ENCODE results near the gene PAGR1. TPM values are rescaled to one million over a fixed set of nuclear protein-coding genes. Genes with fewer than 3 reads are reported as not detected.

Gene PAGR1
- total RNA-seq, 2 donors from 2014 or later, result 26.8 to 26.9 TPM

Other genes starting within 250 kb of the PAGR1 start
- gene SPN, start 152.9 kb upstream of the PAGR1 start, total RNA-seq, result 100 to 1,000 TPM; 137 to 173 TPM
- 1 to 10 TPM; 3.2 to 4.3 TPM for gene QPRT, start 137.0 kb upstream of the PAGR1 start, total RNA-seq
- gene C16orf54, start 70.2 kb upstream of the PAGR1 start, total RNA-seq, result 10 to 100 TPM; 15.9 to 23.5 TPM
- not detected for gene ZG16, start 37.9 kb upstream of the PAGR1 start, total RNA-seq
- gene KIF22, start 25.4 kb upstream of the PAGR1 start, total RNA-seq, result 100 to 1,000 TPM; 122 to 139 TPM
- 100 to 1,000 TPM; 239 to 288 TPM for gene MAZ, start 9.6 kb upstream of the PAGR1 start, total RNA-seq
- gene PRRT2, start 4.0 kb upstream of the PAGR1 start, total RNA-seq, result 1 to 10 TPM; 1.2 to 9.1 TPM
- gene MVP, start 4.3 kb downstream of the PAGR1 start, total RNA-seq, result 100 to 1,000 TPM; 101 to 133 TPM
- gene CDIPT, start 47.1 kb downstream of the PAGR1 start, total RNA-seq, result 10 to 100 TPM; 36.1 to 45.9 TPM
- gene SEZ6L2, start 83.4 kb downstream of the PAGR1 start, total RNA-seq, result under 1 TPM in 1 of 2 donors, not detected in 1; 0.56 TPM
- gene ASPHD1, start 84.3 kb downstream of the PAGR1 start, total RNA-seq, result 1 to 10 TPM; 3.1 to 3.5 TPM
- gene KCTD13, start 110.1 kb downstream of the PAGR1 start, total RNA-seq, result 10 to 100 TPM; 31.9 to 36.0 TPM
- 10 to 100 TPM; 55.2 to 70.8 TPM for gene TMEM219, start 145.9 kb downstream of the PAGR1 start, total RNA-seq
- gene TAOK2, start 157.7 kb downstream of the PAGR1 start, total RNA-seq, result 10 to 100 TPM; 34.9 to 44.0 TPM
- gene HIRIP3, start 179.5 kb downstream of the PAGR1 start, total RNA-seq, result 10 to 100 TPM; 23.9 to 34.1 TPM
- 100 to 1,000 TPM in 1 of 2 donors, 10 to 100 TPM in 1; 77.9 to 116 TPM for gene INO80E, start 180.1 kb downstream of the PAGR1 start, total RNA-seq
- gene DOC2A, start 194.9 kb downstream of the PAGR1 start, total RNA-seq, result 1 to 10 TPM in 1 of 2 donors, under 1 TPM in 1; 0.19 to 1.0 TPM
- not detected for gene C16orf92, start 207.0 kb downstream of the PAGR1 start, total RNA-seq
- 1 to 10 TPM; 1.9 to 7.4 TPM for gene TLCD3B, start 215.1 kb downstream of the PAGR1 start, total RNA-seq
- 1,000 to 10,000 TPM; 2,200 to 3,862 TPM for gene ALDOA, start 249.6 kb downstream of the PAGR1 start, total RNA-seq